GM21717 (cell line): ENCODE measurements around the gene TRMT10B.
A peak's percentile ranks its signal among the peaks of the same experiment; 100 is the strongest.

Experiments used
- ATAC-seq: cut with Tn5 transposase; IDR thresholded peaks from one replicate; pipeline ENCODE4 v1.9.1; 2021; ENCODE audit warnings: mild to moderate bottlenecking, moderate library complexity; ENCODE audit not compliant: unreplicated experiment

TRMT10B gene, protein sequence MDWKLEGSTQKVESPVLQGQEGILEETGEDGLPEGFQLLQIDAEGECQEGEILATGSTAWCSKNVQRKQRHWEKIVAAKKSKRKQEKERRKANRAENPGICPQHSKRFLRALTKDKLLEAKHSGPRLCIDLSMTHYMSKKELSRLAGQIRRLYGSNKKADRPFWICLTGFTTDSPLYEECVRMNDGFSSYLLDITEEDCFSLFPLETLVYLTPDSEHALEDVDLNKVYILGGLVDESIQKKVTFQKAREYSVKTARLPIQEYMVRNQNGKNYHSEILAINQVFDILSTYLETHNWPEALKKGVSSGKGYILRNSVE

DNA sequence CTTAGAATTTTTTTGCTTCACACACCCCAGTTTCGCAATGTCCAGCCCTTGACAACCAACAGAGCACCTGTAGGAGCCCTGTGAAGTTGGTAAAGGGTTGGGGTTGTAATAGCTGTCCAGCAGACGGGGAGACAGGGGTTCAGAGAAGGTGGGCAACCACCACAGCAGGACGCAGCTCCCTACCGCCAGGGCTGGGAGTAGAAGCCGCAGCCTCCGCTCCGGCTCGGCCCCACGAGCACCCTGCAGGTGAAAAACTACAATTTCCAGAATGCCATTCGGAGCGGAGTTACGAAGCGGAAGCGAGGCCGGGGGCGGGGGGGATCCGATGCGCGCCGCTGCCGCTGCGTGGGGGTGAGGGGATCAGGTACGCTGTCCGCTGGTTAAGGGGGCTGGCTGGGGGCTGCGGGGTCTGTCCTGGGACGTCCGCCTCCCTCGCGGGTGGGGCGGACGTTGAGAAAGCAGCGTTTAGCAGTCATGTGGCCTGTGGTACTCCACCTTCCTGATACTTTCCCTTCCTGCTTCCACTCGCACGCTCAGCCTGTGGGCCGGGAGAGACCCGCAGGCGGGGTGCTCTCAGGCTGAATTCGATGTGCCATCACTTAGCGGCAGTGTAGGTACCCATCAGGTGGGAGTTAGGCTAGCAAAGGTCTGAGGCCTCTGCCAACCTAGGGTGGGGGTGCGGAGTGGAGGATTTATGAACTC, at the start of gene TRMT10B:
TSS of gene TRMT10B (plus strand) at position 317 of the 702 bp plus-strand sequence. CDS start 8,127 bp downstream, outside the sequence.
- peak; percentile 86 for ATAC-seq

DNA sequence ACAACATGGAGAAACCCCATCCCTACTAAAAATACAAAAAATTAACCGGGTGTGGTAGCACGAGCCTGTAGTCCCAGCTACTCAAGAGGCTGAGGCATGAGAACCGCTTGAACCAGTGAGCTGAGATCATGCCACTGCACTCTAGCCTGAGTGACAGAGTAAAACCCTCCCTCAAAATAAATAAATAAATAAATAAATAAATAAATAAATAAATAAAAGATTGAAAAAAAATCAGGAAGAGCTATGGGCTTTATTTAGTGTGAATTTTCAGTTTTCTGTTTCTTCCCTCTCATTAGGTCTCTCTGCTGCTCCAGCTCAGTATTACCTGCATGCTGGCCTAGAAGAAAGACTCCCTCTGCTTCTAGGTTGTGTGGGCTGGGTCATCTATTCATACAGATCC, 47.8 kb upstream of the TRMT10B start:
- ATAC-seq: no peak

DNA sequence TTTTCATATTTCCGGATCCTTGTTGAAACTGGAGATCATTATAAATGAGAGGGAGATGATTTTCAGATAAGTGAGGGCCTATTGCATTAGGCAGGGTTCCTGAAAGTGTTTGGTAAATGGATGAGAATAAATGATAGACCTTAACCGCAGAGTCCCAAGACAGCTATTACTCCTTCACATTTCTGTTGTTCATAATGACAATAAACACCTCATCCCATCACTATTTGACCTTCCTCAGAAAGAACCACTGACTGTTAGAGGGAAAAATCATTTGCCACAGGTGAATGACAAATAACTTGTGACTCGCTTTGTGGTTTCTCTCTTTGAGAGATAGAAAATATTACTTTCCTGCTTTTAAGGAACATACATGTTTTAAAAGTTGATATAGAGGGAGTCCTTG, 47.3 kb upstream of the TRMT10B start:
- no peak for ATAC-seq

DNA sequence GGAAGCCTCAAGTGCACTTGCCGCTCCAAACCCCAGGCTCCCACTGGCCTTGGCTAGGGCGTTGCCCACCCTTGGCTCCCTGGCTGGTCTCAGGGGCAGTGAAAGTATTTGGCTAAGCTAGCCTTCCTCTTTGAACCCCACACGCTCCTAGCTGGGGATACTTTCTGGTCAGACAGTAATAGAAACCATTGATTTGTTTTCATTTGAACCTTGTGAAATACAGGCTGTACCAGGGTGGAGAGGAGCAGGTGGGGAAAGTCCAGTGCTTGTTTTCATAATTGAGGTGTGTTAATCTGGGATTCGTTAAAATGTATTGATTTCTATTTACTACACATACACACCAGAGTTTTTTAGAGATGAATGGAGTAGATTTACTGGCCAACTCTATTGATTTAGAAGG, 45.9 kb upstream of the TRMT10B start:
- ATAC-seq: no peak

DNA sequence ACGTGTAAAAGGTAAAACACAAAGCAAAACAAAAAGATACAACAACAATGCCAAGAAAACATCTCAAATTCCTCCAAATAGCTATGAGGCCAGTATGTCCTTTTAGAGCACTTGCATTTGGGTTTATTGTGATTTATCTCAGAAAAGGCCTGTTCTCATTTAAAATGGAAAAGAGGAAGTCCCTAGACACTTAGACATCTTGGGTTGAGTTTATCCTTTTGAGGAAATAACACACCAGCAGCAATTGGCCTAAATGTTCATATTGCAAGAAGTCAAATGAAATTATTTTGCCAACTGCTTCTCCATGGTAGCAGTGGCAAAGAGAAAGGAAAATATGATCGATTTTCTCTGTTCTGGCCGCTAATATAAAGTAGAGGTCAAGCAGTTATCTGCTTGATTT, 43.6 kb upstream of the TRMT10B start:
- ATAC-seq: no peak

DNA sequence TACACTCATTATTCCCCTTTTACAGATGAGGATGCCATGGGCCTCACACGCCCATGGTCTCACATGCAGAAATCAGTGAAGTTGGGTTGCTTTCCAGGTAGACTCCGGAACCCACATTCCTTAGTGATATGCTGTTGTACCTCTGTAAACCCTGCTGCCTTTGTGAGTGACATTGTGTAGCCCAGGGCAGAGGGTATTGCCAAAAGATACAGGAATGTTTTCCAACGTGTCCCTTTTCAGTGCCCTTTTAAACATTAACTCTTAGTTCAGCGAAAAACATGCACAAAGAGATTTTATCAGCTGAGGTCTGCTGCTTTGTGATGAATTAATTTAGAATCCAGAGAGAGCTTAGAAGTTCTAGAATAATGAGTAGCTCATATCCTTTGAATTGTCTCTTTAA, 38.3 kb upstream of the TRMT10B start:
- ATAC-seq: no peak

DNA sequence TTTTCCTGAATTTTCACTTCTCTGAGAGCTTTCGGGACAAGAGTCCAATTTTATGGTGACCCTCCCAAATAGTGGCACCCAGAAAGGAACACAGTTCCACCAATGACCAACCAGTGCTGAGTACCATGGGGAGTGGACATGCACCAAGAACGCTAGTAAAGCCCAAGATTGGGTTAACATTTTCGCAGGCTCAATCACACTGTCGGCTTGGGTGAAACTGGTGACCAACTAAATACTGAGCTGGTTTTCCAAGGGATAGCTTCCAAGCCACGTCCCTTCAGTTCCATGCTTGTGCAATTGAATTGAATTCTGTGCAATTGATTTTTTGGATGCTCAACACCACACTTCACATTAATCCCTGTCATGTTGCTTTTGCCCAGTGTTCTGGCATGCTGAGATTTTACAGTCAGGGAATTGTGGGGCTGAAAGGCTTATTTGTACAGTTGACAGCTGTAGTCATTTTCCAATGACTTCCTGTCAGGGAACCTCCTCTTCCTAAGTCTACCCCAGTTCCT, 37.6 kb upstream of the TRMT10B start:
- no peak for ATAC-seq

DNA sequence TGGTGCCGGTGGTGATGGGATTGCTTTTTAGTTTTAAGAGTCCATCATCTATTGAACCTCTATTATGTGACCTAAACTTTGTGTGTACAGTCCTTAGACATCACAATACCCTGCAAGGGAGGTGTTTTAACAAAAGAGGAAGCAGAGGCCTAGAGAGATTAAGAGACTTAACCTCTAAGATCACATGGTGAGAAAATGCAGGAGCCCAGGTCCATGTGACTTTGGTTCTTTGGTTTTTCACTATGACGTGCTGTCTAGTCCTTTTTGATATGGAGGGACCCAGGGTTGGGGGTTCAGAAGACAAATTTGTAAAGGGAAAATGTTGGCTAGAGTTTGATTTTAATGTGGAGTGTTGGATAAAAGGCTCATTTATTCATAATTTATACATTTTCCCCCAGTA, 34.1 kb upstream of the TRMT10B start:
- ATAC-seq: no peak

DNA sequence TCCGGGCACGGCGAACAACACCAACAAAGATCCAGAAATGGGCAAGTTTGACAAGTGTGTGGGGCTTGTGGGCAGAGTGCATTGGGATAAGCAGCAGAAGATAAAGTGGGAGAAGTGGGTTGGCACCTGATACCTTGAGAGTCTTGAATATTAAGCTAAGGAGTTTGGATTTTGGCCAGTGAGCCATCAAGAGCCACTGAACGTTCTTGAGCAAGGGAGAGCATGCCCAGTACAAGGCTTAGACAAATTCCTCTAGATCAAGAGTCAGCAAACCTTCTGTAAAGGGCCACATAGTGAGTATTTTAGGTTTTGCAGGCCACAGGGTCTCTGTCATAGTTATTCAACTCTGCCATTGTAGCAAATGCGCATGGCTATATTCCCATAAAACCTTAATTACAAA, 26.6 kb upstream of the TRMT10B start:
- ATAC-seq: no peak

DNA sequence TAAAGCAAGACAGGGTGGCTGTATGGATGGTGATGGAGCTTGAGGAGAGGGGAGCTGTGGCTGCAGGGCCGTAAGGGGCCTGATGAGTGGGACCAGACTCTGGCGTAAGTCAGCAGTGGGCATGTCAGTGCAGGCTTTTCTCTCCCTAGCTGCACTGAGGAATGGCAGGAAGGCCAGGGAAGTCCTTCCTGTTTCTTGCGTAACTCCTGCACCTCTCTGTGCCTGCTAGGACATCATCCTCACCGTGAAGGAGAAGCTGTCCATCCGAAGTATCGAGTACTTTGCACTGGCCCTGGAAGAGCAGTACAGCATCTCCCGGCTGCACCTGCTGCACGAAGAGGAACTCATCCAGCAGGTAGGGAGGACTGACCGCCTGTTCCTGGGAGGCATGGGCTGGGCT, 24.1 kb upstream of the TRMT10B start:
- ATAC-seq: no peak

DNA sequence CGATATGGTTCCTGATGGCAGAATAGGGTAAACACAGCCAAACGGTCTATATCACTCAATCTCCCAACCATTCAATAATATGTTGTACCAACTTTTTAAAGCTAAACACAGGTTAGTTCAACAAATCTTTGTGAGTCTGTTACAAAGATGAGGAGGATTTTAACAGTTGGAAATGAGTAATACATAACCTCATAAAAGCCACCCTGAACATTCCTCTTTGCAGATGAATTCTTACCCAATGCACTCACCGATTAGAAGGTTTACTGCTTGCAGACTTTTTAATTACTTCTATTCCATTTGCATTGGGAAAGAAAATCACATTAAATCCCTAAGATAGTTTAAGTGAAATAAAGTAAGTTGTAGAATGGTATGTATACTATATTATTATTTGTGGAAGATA, 23.3 kb upstream of the TRMT10B start:
- no peak for ATAC-seq

DNA sequence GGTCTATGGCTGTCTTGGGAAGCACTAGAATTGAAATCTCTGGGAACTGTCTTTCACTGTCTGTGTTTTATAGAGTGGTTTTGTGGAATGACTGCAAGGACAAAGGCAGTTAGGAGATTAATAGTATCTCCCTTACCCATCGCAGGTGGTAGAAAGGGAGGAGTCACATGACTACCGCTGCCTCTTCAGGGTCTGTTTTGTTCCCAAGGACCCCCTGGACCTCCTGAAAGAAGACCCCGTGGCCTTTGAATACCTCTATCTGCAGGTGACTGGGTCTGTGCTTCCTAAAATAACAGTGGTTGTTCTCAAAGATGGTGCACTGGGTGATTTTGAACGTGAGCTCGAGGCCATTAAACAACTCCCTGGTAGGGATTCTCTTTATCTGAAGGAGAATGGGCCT, 22.8 kb upstream of the TRMT10B start:
- no peak for ATAC-seq

DNA sequence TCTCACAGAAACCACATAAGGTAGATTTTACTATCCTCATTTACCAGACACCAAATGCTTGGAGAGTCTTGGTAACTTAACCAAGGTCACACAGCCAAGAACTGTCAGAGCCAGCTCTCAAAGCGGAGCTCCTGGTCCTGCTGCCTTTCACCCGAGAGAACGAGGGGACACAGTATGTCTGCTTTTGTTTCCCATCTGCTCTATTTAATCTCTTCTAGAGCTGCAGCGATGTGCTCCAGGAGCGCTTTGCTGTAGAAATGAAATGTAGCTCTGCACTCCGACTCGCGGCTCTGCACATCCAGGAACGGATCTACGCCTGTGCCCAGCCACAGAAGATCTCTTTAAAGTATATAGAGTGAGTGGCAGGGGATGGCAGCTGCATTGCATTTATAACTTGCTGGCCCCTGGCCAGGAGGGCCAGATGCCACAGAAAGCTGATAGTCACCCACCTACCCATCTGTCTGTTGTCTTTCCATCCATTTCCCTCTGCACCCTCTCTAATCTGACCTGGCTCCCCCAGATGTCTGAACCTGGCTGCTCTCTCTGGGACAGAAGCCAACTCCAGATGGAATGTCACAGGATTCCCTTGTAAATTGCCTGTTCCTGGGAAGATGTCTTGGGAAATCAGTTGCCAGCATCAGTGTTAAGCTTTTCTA, 21.4 kb upstream of the TRMT10B start:
- ATAC-seq: no peak

DNA sequence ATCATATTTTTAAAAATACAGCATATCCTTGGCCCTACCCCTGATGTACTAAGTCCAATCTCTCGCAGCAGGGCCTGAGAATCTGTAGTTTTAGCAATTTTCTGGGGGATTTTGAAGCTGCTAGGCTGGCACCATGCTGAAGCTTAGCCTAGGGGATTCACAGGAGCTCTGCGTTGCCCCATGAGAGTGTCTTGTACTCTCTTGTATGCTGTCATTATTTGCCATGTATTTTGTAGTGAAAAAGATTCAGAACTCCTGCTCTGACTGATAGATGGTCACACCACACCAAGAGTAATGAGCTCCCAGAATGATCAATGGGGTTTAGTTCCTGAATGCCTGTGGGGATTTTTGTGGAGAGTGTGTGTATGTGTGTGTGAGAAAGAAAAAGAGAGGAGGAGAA, 20.7 kb upstream of the TRMT10B start:
- no peak for ATAC-seq

DNA sequence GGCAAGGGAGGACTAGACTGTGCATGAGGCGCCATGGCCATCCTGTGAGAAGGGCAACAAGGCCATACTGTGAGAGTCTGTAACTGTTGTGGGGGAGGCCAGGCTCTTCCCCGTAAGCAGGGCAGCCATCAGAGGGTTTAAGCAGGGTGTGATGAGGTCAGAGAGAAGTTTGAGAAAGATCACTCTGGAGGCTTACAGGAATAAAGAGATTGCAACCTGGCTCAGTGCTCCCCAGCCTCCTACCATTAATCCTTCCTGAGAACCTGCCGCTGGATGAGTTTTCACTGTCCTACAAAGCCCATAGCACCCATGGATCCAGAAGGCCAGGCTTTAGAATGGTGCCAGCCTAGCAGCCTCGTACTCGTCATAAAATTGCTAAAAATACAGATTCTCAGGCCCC, 14.4 kb upstream of the TRMT10B start:
- no peak for ATAC-seq

DNA sequence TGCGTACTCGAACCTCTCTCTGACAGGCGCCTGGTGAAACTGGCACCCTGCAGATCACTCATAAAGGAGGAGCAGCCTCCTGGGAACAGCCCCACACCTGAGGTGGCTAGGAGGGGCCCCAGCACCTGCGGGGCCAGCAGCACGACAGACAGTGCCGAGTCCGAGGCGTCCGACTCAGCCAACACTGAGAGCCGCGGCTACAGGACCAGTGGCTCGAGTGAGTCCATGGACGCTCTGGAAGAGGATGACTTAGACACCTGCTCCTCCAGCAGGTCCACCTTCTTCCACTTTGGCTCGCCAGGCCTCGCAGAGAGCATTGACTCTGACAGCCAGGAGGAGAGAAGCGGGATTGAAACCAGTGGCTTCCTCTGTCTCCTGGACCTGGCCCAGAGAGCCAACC, 13.5 kb upstream of the TRMT10B start:
- no peak for ATAC-seq

DNA sequence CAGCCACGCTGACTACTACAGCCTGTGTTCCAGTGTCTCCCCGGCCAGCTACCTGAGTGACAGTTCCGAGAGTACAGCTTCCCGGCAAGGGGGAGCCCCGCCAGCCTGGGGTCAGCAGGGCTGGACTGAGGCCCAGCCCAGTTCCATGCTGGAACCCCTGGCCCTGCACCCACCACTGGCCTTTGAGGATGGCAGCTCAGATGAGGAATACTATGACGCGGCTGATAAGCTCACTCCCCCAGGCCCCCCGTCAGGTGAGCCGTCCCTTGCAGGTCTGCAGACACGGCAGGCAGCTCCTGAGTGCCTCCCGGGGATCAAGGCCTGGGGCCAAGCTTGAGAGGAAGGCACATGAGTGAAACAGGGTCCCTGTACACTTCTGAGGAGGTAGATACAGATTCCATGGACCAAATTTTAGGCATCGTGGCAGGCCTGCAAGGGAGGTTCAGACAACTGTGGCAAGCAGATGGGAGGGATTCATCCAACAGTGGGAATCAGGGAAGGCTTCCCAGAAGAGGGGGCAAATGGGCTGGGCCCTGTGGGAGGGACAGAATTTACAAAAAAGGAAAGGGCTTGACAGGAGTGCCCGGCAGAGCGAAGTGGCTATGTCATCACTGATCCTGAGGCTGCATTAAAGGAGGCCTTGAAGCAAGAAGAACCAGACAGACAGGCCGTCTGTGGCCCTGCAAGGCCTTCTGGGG, 12.8 kb upstream of the TRMT10B start:
- ATAC-seq: no peak

DNA sequence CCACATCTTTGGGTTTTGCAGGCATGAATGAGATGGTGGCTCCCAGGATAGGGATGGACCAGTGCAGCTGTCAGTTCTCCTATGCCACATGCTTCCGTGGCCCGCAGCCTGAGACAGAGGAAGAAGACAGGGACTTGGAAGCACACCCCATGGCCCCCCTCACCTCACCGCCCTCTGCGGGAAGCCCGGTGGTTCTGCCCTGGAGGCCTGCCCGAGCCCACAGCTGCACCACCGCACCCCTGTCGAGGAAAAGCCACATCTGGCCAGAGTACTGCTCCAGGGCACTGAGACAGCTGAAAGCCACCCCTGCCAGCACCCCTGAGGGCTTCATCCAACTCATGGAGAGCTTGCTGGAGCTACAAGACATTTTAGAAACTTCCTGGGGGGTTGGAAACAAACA, 7.6 kb upstream of the TRMT10B start:
- no peak for ATAC-seq

DNA sequence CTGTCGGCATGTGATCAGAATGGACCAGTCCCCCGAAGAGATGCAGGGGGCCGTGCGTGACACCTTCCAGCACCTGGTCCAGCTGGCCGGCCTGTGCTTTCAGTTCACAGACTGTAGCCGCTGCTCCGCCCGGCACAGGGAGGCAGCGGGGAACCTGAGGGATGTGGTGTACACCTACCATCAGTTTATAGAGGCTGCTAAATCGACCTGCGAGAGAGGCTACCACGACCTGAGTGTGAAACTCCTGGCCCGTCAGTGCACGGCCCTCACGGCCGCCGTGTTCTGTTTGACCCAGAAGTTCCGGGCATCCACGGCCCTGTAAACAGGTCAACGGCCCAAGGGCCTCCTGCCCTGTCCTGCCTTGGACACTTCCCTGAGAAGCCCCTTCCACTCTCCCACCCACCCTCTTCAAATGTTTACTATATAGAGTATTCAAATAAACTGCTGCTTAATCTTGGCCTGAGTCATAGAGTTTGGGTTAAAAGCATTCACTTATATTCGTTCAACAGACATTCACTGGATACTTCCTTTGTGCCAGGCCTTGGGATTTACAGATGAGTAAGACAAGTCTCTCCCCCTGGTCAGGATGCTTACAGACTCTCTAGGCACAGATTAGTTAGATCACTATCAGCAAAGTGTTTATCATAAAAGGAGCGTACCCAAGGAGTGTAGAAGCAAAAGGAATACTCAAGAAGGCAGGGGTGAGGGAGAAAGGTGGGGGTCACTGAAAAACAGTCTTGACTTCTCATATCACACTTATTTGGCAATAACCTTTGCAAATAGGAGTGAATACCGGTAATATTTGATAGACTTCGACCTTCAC, 6.9 kb upstream of the TRMT10B start:
- no peak for ATAC-seq

DNA sequence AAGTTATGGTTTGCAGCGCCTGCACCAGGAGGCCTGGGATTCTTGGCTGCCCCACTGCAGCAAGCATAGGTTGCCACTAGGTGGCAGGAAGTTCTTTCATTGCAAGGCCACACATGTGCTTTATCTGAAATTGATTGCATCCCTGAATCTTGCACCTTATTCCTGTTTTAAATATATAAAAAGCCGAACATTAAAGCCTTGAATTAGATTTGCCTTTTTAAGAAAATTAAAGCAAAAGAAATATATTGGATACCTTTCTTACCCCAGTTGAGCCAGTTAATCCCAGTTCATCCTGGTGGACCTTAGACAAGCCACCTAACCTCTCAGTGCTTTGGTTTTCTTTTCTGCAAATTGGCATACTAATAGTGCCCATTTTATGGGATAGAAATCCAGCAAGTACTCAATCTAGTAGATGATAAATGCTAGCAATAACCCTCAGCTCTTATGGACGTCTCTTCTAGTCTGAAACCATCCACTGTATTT, 6.3 kb upstream of the TRMT10B start:
- no peak for ATAC-seq
